ENCODE data around the gene BET1.
"Not testable (repeated sequence)": the region's sequence is repeated elsewhere in the genome, so short reads cannot be mapped to it uniquely, and the experiment has no call there.

Gene BET1

GRCh38 chr7:94028768-94029167 is 24.6 kb upstream of the BET1 start:
- TF ChIP-seq CTCF (IDR thresholded peaks at IDR 0.05; ENCODE audit: low read depth, low read length), result no peak
- H3K9me3 ChIP-seq (ENCODE audit: severe bottlenecking), result no peaks in the 10 kb centered on the region
- no peak overlapping the region for H3K4me3 ChIP-seq (ENCODE audit: low read depth, low read length)
- no peak for DNase-seq
- no peaks in the 10 kb centered on the region for H3K36me3 ChIP-seq
- no peak overlapping the region for H3K27ac ChIP-seq
- no peaks in the 10 kb centered on the region for H3K27me3 ChIP-seq (ENCODE audit: insufficient read depth, low read depth, severe bottlenecking)

GRCh38 chr7:94026619-94027018 is 22.5 kb upstream of the BET1 start:
- H3K9me3 ChIP-seq (ENCODE audit: severe bottlenecking); H3K36me3 ChIP-seq; H3K27me3 ChIP-seq (ENCODE audit: insufficient read depth, low read depth, severe bottlenecking); H3K4me3 ChIP-seq (ENCODE audit: low read depth, low read length); DNase-seq; H3K27ac ChIP-seq: not testable (repeated sequence)

- DNase-seq, result no peak
- H3K4me3 ChIP-seq (ENCODE audit: low read depth, low read length), result no peak overlapping the region
- no peaks in the 10 kb centered on the region for H3K27me3 ChIP-seq (ENCODE audit: insufficient read depth, low read depth, severe bottlenecking)
- no peaks in the 10 kb centered on the region for H3K9me3 ChIP-seq (ENCODE audit: severe bottlenecking)
- no peak for TF ChIP-seq CTCF (IDR thresholded peaks at IDR 0.05; ENCODE audit: low read depth, low read length)
- no peaks in the 10 kb centered on the region for H3K36me3 ChIP-seq
- no peak overlapping the region for H3K27ac ChIP-seq
Observed at GRCh38 chr7:94022550-94022949, 18.4 kb upstream of the BET1 start.

DNA sequence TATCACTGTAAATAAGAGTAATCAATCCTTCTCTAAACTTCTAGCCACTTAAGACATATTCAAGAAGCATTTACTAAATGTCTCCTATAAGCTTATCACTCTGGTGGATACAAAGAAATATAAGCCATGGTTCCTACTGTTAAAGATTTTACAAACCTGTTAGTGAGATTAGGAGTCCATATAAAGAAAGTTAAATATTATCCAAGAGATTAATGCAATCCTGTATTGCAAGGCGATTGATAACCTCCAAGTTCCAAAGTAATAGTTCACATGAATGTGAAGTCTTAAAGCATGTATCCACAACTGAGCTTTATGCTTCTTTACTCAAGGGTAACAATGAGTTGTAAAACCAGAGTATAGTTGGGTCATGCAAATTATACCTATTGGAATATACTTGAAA is 12.6 kb upstream of the BET1 start:
- no peaks in the 10 kb centered on the region for H3K36me3 ChIP-seq
- H3K27ac ChIP-seq, result no peak overlapping the region
- no peak for TF ChIP-seq CTCF (IDR thresholded peaks at IDR 0.05; ENCODE audit: low read depth, low read length)
- H3K27me3 ChIP-seq (ENCODE audit: insufficient read depth, low read depth, severe bottlenecking), result no peaks in the 10 kb centered on the region
- no peak for DNase-seq
- no peaks in the 10 kb centered on the region for H3K9me3 ChIP-seq (ENCODE audit: severe bottlenecking)
- no peak overlapping the region for H3K4me3 ChIP-seq (ENCODE audit: low read depth, low read length)

- H3K36me3 ChIP-seq, result no peaks in the 10 kb centered on the region
- no peak overlapping the region for H3K4me3 ChIP-seq (ENCODE audit: low read depth, low read length)
- no peaks in the 10 kb centered on the region for H3K9me3 ChIP-seq (ENCODE audit: severe bottlenecking)
- DNase-seq, result no peak
- no peaks in the 10 kb centered on the region for H3K27me3 ChIP-seq (ENCODE audit: insufficient read depth, low read depth, severe bottlenecking)
- no peak overlapping the region for H3K27ac ChIP-seq
- TF ChIP-seq CTCF (IDR thresholded peaks at IDR 0.05; ENCODE audit: low read depth, low read length), result no peak
Observed at GRCh38 chr7:94015538-94015937, 11.4 kb upstream of the BET1 start.

DNA sequence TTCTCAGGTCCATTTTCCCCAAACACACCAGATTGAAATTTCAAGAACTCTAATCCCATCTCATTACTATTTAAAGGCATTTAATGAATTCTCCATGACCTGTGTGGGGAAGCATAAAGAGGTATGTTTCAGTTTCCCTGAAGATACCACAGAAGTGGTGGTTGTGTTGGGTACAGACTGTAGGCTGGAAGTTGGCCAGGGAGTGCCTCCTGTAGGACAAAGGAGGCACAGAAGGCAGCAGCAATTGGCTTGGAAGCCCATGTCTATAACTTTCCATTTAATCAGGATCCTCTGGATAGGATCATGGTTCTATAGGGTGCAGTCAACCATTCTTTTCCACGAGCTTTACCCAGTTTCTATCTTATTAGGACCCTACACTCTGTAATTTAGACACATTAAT is 8.6 kb upstream of the BET1 start:
- Histone ChIP-seq H3K4me3 (ENCODE audit: low read depth, low read length) (no peak overlapping the region), H3K27me3 (ENCODE audit: insufficient read depth, low read depth, severe bottlenecking) (no peaks in the 10 kb centered on the region), H3K9me3 (ENCODE audit: severe bottlenecking) (no peaks in the 10 kb centered on the region), H3K27ac (no peak overlapping the region), H3K36me3 (no peaks in the 10 kb centered on the region)
- TF ChIP-seq CTCF (IDR thresholded peaks at IDR 0.05; ENCODE audit: low read depth, low read length), result no peak
- no peak for DNase-seq

Measured in WERI-Rb-1 (cell line).